PC-9 (cell line): Measurements from ENCODE around the gene RPA3. TPM values are rescaled to one million over a fixed set of nuclear protein-coding genes. Genes with fewer than 3 reads are reported as not detected.

Experiments used
- BruUV-seq: library from RNA; stranded (reverse); fragments of 400-500 nt; replicated peaks from 2 replicates; lab custom pipeline; 2021; lab: Mats Ljungman, UMichigan
- CTCF ChIA-PET: fragments of 300-600 bp; sonication (Branson Sonifier 250); formaldehyde crosslinking; loops from one replicate; lab custom pipeline; 2022; ENCODE audit warnings: antibody characterized with exemption; lab: Charles Lee
- POLR2A ChIA-PET: fragments of 300-600 bp; sonication (Branson Sonifier 250); formaldehyde crosslinking; loops from one replicate; lab custom pipeline; 2022; ENCODE audit warnings: antibody characterized with exemption; ENCODE audit not compliant: unreplicated experiment; lab: Charles Lee
- DNase-seq, 2 experiments: peaks; one replicate each; pipeline versions ENCODE4 v3.0.0 to v3.0.0-alpha.2; 2015 to 2022; ENCODE audit warnings: mixed read lengths in 1 of 2
- H2AFZ ChIP-seq: fragments of 200-600 bp; sonication (generic); 2 replicates; pipeline ENCODE4 v1.8.1; 2017; ENCODE audit warnings: antibody characterized with exemption
- H3F3A ChIP-seq: fragments of 200-600 bp; sonication (generic); 2 replicates; pipeline ENCODE4 v1.8.1; 2017; ENCODE audit warnings: antibody characterized with exemption, mild to moderate bottlenecking, low read depth; ENCODE audit not compliant: insufficient read depth
- H3K27ac ChIP-seq: fragments of 200-600 bp; sonication (generic); 2 replicates; pipeline ENCODE4 v1.6.1; 2016; ENCODE audit warnings: mixed run types
- H3K27me3 ChIP-seq: fragments of 200-600 bp; sonication (generic); 2 replicates; pipeline ENCODE4 v1.6.1; 2016; ENCODE audit warnings: low read depth, mixed run types; ENCODE audit not compliant: insufficient read depth
- H3K36me3 ChIP-seq: fragments of 200-600 bp; sonication (generic); 2 replicates; pipeline ENCODE4 v1.6.1; 2016; ENCODE audit warnings: low read depth, mixed run types
- H3K4me1 ChIP-seq: fragments of 200-600 bp; sonication (generic); replicated peaks from 2 replicates; pipeline ENCODE4 v1.6.1; 2016; ENCODE audit warnings: mixed run types; ENCODE audit not compliant: insufficient read depth
- H3K4me2 ChIP-seq: fragments of 200-600 bp; sonication (generic); 2 replicates; pipeline ENCODE4 v1.6.1; 2017; ENCODE audit warnings: mixed run types
- H3K4me3 ChIP-seq: fragments of 200-600 bp; sonication (generic); 2 replicates; pipeline ENCODE4 v1.6.1; 2016; ENCODE audit warnings: mixed run types
- H3K79me2 ChIP-seq: fragments of 200-600 bp; sonication (generic); 2 replicates; pipeline ENCODE4 v1.6.1; 2017; ENCODE audit warnings: low read depth, mixed run types
- H3K9me2 ChIP-seq: fragments of 200-600 bp; sonication (generic); 2 replicates; pipeline ENCODE4 v1.8.1; 2017; ENCODE audit warnings: mild to moderate bottlenecking; ENCODE audit not compliant: insufficient read depth
- H3K9me3 ChIP-seq: fragments of 200-600 bp; sonication (generic); 2 replicates; pipeline ENCODE4 v1.8.1; 2016; ENCODE audit warnings: low read depth; ENCODE audit not compliant: insufficient read depth
- H4K20me1 ChIP-seq: fragments of 200-600 bp; sonication (generic); 2 replicates; pipeline ENCODE4 v1.8.1; 2017; ENCODE audit not compliant: insufficient read depth
- EZH2 ChIP-seq: fragments of 200-600 bp; sonication (generic); IDR thresholded peaks from 2 replicates; pipeline ENCODE4 v1.8.0; 2017; ENCODE audit warnings: antibody characterized with exemption, low read depth
- intact Hi-C: fragments of 100-400 bp; cut with micrococcal nuclease; formaldehyde crosslinking; loops from one replicate; pipeline ENCODE4 v1.10.0; 2022; ENCODE audit not compliant: unreplicated experiment
- total RNA-seq: library from RNA; stranded (reverse); gene quantifications from 2 replicates; pipeline ENCODE4 v1.2.3, GENCODE V29; 2021
- TF ChIP-seq, protein P1 (sequence below): fragments of 200-600 bp; sonication (generic); conservative IDR thresholded peaks from 2 replicates; pipeline ENCODE4 v1.6.1; 2017; ENCODE audit warnings: mixed run types, antibody characterized with exemption, mild to moderate bottlenecking, moderate library complexity

Gene RPA3
- total RNA-seq, 1 experiment from 2014 or later: 166 TPM

DNA sequence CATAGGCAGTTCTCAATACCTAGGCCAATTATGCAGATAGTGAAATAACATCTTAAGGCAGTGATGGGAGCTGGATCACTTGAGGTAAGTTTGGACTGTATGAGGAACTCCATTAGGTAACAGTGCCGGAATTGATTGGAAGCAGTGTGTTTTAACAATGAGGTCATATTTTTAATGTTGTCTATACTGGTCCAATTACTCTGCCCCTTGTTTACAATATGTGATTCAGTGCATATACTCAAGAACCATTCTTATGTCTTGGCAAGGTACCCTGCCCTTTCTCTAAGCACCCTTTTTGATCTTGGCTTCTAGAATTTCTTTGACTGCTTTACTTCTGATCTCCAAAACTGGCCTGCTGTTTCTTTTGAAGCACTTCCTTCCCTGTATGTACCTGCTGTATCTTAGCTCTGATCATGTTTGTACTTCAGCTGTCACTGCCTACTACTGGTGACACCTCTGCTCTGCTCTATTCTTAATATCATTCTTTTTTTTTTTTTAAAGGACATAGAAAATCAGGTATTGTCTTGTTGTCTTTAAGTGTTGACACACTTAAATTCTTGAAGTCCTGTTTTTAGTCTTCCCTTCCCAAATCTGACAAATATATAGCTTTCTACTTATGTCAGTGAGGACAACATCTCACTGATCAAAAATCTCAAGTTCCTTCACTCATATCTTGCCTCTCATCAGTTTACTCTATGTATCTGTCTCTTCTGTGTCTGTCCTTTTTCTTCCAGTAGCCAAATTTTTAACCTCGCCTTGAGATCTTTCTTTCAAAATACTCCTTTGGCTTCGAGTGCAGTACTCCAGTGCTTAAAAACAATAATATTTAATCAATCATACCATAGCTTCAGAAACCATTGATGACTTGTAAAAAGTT lies 46.4 kb upstream of the RPA3 start:
- H3K4me2 ChIP-seq: peak overlapping the region; percentile 55
- intact Hi-C loops: loop anchor here (1.0 to 10.0 kb wide), 4 partner anchors 31 to 450 kb away; no protein-coding TSS in a partner anchor

DNA sequence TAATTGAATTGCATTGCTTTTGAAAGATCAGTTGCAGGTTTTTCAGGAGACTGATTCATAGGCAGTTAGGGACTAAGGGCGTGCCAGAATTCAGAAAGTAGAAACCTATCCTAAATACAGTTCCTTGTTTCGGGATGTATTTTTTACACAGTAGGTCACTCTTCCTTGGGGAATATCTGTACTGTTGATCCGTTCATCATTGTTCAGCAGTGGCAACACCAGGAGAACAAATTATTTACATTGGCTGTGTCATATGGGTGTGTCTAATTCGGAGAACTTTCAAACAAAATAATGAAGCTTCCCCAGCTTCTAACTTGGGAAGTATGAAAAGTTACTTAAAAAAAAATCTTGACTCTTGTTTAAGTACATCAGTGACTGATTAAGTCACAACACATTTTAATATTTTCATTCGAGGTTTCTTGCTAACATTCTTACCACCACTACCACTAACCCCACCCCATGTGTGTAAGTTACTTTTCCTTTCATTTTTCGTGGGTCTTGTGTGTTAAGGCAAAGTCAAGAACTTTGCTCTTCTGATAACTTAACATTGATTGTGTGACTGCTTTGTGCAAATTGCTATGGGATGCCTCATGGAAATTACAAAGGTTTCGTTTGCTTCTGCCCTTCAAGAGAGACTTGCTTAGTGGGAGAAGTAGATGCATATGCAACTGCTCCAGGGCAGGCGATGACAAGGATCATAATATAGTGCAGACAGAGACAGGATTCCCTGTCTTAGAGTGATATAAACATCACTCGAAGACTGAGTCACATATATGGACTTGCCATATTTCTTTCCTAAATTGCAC lies 43.8 kb upstream of the RPA3 start:
- H3K27me3 ChIP-seq: no peaks in the 10 kb centered on the region
- no peaks in the 10 kb centered on the region for H3K9me2 ChIP-seq
- no peaks in the 10 kb centered on the region for H3K79me2 ChIP-seq
- CTCF ChIA-PET: interaction anchor here (1.0 to 1.5 kb wide), 3 partner anchors 81 to 428 kb away, joined by 3 to 6 read pairs (median 3); no protein-coding TSS in a partner anchor
- H3K4me1 ChIP-seq: peaks cover 48% of the 10 kb centered on the region
- H3K9me3 ChIP-seq: peaks cover 4% of the 10 kb centered on the region; the same call in 1 of the 2 replicates
- no peaks in the 10 kb centered on the region for H4K20me1 ChIP-seq
- H3K27ac ChIP-seq: no peak overlapping the region
- H3K4me2 ChIP-seq: peak overlapping the region; percentile 17; the same call in 1 of the 2 replicates
- BruUV-seq: no TSS peak
- POLR2A ChIA-PET: no interaction called here
- DNase-seq: no peak
- no peak overlapping the region for H2AFZ ChIP-seq
- peaks cover 20% of the 10 kb centered on the region for H3F3A ChIP-seq
- intact Hi-C loops: loop anchor here (1.0 to 10.0 kb wide), 7 partner anchors 81 to 453 kb away; partner anchors contain the start of genes GLCCI1 and UMAD1
- no peak for TF ChIP-seq EZH2
- TF ChIP-seq, protein P1, sequence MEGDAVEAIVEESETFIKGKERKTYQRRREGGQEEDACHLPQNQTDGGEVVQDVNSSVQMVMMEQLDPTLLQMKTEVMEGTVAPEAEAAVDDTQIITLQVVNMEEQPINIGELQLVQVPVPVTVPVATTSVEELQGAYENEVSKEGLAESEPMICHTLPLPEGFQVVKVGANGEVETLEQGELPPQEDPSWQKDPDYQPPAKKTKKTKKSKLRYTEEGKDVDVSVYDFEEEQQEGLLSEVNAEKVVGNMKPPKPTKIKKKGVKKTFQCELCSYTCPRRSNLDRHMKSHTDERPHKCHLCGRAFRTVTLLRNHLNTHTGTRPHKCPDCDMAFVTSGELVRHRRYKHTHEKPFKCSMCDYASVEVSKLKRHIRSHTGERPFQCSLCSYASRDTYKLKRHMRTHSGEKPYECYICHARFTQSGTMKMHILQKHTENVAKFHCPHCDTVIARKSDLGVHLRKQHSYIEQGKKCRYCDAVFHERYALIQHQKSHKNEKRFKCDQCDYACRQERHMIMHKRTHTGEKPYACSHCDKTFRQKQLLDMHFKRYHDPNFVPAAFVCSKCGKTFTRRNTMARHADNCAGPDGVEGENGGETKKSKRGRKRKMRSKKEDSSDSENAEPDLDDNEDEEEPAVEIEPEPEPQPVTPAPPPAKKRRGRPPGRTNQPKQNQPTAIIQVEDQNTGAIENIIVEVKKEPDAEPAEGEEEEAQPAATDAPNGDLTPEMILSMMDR: no peak
- H3K4me3 ChIP-seq: no peak overlapping the region
- no peaks in the 10 kb centered on the region for H3K36me3 ChIP-seq

More for the DNA sequence above, 46.4 kb upstream of the RPA3 start:
- ChIA-PET CTCF (interaction anchor here (0.5 to 1.1 kb wide), 2 partner anchors 84 to 138 kb away, joined by 4 to 5 read pairs; no protein-coding TSS in a partner anchor), POLR2A (interaction anchor here (0.6 kb wide), 1 partner anchor 206 kb away, joined by 14 read pairs; no protein-coding TSS in a partner anchor)
- no peaks in the 10 kb centered on the region for H3K27me3 ChIP-seq
- DNase-seq: peak in 1 of 2 experiments; percentile 47
- no peaks in the 10 kb centered on the region for H4K20me1 ChIP-seq
- H2AFZ ChIP-seq: no peak overlapping the region
- H3K36me3 ChIP-seq: no peaks in the 10 kb centered on the region
- peak overlapping the region; percentile 71 for H3K27ac ChIP-seq
- TF ChIP-seq EZH2: no peak
- TF ChIP-seq, protein P1: no peak
- peaks cover 4% of the 10 kb centered on the region; the same call in 1 of the 2 replicates for H3K9me3 ChIP-seq
- peaks cover 48% of the 10 kb centered on the region for H3K4me1 ChIP-seq
- H3K79me2 ChIP-seq: no peaks in the 10 kb centered on the region
- H3K4me3 ChIP-seq: no peak overlapping the region
- no peaks in the 10 kb centered on the region for H3K9me2 ChIP-seq
- BruUV-seq: no TSS peak
- peaks cover 20% of the 10 kb centered on the region for H3F3A ChIP-seq
